DOHH2 (cell line): ENCODE measurements around the gene EMC8.

Experiments
- CTCF ChIP-seq: fragments of 200-600 bp; sonication (generic); IDR thresholded peaks from one replicate; pipeline ENCODE4 v1.5.1; 2014; ENCODE audit warnings: antibody characterized with exemption, mild to moderate bottlenecking, low read depth, low read length; ENCODE audit not compliant: poor library complexity, severe bottlenecking
- EZH2phosphoT487 ChIP-seq: fragments of 200-600 bp; sonication (generic); IDR thresholded peaks from 2 replicates; pipeline ENCODE4 v1.6.1; 2017; ENCODE audit warnings: borderline replicate concordance, mild to moderate bottlenecking, antibody characterized with exemption, low read length, moderate library complexity, mixed read lengths

DNA sequence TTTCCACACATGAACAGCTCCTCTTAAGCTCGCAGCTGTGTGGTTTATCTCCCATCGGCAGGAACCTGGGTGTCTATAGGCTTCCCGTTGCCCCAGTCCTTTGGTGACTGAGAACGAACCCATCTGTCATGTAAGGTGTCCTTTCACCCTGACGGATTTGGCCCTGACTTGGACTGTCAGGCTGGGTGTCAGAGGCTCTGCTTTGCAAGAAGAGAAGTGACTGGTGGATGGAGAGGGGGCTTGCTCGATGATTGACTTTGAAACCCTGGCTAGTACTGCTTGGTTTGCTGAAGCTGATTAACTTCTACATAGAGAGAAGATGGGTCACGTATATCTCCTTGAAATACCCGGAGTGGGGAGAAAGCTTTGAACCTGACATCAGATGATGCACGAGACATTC, 43.1 kb upstream of the EMC8 start:
- TF ChIP-seq CTCF (no peak), EZH2phosphoT487 (no peak)
